Activated T-helper 2 cell treated with anti-CD3 and anti-CD28 coated beads, Interferon-gamma antibody, Interleukin-2, Interleukin-4, amounts not matched to agents 10 μg/mL and 5 μg/mL and 100 μg/mL, durations not matched to agents 14 hours and 24 hours and 36 hours (primary cell): ENCODE results near the gene CALHM6. TPM values are rescaled to one million over a fixed set of nuclear protein-coding genes. Genes with fewer than 3 reads are reported as not detected.
A peak's percentile ranks its signal among the peaks of the same experiment; 100 is the strongest.
"Not testable (repeated sequence)": the region's sequence is repeated elsewhere in the genome, so short reads cannot be mapped to it uniquely, and the experiment has no call there.

Experiments used
- DNase-seq: peaks from one replicate; pipeline ENCODE4 v3.0.0; 2021; ENCODE audit warnings: low spot score
- H3K27ac Mint-ChIP-seq: one replicate; pipeline ENCODE4 v1.8.0; 2021; ENCODE audit warnings: mixed read lengths
- H3K27me3 Mint-ChIP-seq: one replicate; pipeline ENCODE4 v1.8.0; 2021; ENCODE audit warnings: low read depth, mixed read lengths
- H3K36me3 Mint-ChIP-seq: one replicate; pipeline ENCODE4 v1.8.0; 2021; ENCODE audit warnings: low read depth, mixed read lengths
- H3K4me1 Mint-ChIP-seq: one replicate; pipeline ENCODE4 v1.8.0; 2021; ENCODE audit warnings: low read depth, mixed read lengths
- H3K4me3 Mint-ChIP-seq: one replicate; pipeline ENCODE4 v1.8.0; 2021; ENCODE audit warnings: low read depth, mild to moderate bottlenecking, moderate library complexity, mixed read lengths
- H3K9me3 Mint-ChIP-seq: one replicate; pipeline ENCODE4 v1.8.0; 2021; ENCODE audit warnings: mixed read lengths
- intact Hi-C: fragments of 100-400 bp; cut with micrococcal nuclease; formaldehyde crosslinking; loops from one replicate; pipeline ENCODE4 v1.15.1; 2023
- total RNA-seq: library from RNA; stranded (reverse); gene quantifications from 2 replicates; pipeline ENCODE4 v1.2.3, GENCODE V29; 2022

The CALHM6 gene
- total RNA-seq, 1 donor from 2014 or later: 9.7 TPM

DNA sequence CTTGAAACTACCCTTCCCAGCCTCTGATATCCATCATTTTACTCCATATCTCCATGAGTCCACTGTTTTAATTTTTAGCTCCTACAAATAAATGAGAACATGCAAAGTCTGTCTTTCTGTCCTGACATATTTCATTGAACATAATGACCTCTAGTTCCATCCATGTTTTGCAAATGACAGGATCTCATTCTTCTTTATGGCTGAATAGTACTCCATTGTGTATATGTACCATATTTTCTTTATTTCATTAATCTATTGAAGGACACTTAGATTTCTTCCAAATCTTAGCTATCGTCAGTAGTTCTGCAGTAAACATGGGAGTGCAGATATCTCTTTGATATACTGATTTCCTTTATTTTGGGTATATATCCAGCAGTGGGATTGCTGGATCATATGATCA, 34.0 kb downstream of the CALHM6 start:
- H3K9me3 Mint-ChIP-seq, intact Hi-C loops, H3K4me1 Mint-ChIP-seq, DNase-seq, H3K4me3 Mint-ChIP-seq, H3K27ac Mint-ChIP-seq, H3K36me3 Mint-ChIP-seq: not testable (repeated sequence)
- H3K27me3 Mint-ChIP-seq: peaks cover 36% of the 10 kb centered on the region

DNA sequence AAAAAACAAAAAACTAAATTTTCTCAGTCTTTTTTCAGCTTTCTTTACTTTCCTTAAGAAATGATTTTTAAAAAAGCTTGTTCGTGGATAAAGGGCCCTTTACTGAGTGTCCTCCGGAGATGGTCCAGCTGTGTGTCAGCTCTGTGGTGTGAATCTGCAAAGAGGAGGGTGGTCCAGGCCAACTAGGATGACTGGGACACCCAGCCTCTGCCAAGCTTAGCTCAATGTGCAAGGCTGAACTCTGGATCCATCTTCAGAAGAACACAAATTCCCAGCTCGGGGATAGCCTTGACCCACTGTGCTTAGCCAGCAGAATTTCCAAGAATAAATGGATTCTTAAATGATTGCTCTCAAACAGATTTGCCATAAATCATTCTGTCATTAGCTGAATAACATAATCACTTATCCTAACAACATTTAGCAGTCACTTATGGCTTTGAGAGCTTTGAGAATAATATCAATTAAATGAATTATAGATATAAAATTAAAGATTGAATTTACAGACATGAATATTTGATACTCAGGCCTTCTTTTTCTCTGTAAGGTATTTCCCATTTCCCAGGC, 36.0 kb downstream of the CALHM6 start:
- Mint-ChIP-seq H3K27me3 (peaks cover 24% of the 10 kb centered on the region), H3K9me3 (no peaks in the 10 kb centered on the region), H3K4me3 (no peak overlapping the region), H3K4me1 (no peaks in the 10 kb centered on the region), H3K36me3 (no peaks in the 10 kb centered on the region), H3K27ac (no peak overlapping the region)
- no peak for DNase-seq
- intact Hi-C loops: no loop called here

DNA sequence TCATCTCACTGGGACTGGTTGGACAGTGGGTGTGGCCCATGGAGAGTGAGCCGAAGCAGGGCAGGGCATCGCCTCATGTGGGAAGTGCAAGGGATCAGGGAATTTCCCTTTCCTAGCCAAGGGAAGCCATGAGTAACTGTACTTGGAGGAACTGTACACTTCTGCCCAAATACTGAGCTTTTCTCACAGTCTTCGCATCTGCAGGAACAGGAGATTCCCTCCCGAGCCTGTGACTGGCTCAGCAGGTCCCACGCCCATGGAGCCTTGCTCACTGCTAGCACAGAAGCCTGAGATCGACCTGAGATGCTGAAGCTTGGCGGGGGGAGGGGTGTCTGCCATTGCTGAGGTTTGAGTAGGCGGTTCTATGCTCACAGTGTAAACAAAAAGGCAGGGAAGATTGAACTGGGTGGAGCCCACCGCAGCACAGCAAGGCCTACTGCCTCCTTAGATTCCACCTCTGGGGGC, 39.8 kb downstream of the CALHM6 start:
- Mint-ChIP-seq H3K36me3 (no peaks in the 10 kb centered on the region), H3K9me3 (no peaks in the 10 kb centered on the region), H3K27me3 (peaks cover 29% of the 10 kb centered on the region), H3K27ac (no peak overlapping the region), H3K4me3 (no peak overlapping the region), H3K4me1 (no peaks in the 10 kb centered on the region)
- intact Hi-C loops: no loop called here
- DNase-seq: peak; percentile 9

DNA sequence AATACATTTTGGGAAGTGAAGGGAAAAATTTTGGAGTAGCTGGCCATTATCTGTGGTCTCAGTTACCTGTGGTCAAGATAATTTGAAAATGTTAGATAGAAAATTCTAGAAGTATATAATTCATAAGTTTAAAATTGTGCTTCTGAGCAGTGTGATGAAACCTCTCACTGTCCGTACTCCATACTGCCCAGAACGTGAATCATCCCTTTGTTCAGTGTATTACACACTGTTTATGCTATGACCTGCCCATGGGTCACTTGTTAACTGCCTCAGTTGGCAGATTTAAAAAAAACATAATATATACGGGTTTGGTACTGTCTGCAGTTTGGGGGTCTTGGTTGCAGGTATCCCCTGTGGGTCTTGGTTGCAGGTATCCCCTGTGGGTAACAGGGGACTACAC, 46.1 kb downstream of the CALHM6 start:
- no peak for DNase-seq
- Mint-ChIP-seq H3K4me3 (no peak overlapping the region), H3K27me3 (peaks cover 12% of the 10 kb centered on the region), H3K9me3 (peaks cover 7% of the 10 kb centered on the region), H3K36me3 (no peaks in the 10 kb centered on the region), H3K4me1 (no peaks in the 10 kb centered on the region), H3K27ac (no peak overlapping the region)
- intact Hi-C loops: no loop called here

- Mint-ChIP-seq H3K27ac (no peak overlapping the region), H3K27me3 (peaks cover 7% of the 10 kb centered on the region), H3K4me1 (no peaks in the 10 kb centered on the region), H3K36me3 (no peaks in the 10 kb centered on the region), H3K9me3 (peaks cover 7% of the 10 kb centered on the region), H3K4me3 (no peak overlapping the region)
- DNase-seq: no peak
- intact Hi-C loops: no loop called here
Observed at GRCh38 chr6:116508527-116508926, 47.4 kb downstream of the CALHM6 start.

GRCh38 chr6:116511424-116512110, 50.4 kb downstream of the CALHM6 start, which contains the start of gene CALHM5:
CALHM5 (plus strand) TSS chr6:116511639; CDS start chr6:116511697, 58 bp downstream.
- Mint-ChIP-seq H3K4me1 (no peaks in the 10 kb centered on the region), H3K27me3 (peaks cover 9% of the 10 kb centered on the region), H3K36me3 (no peaks in the 10 kb centered on the region), H3K4me3 (no peak within 1 kb of the TSS), H3K27ac (no peak within 1 kb of the TSS), H3K9me3 (peaks cover 7% of the 10 kb centered on the region)
- no peak for DNase-seq
- intact Hi-C loops: no loop called here

DNA sequence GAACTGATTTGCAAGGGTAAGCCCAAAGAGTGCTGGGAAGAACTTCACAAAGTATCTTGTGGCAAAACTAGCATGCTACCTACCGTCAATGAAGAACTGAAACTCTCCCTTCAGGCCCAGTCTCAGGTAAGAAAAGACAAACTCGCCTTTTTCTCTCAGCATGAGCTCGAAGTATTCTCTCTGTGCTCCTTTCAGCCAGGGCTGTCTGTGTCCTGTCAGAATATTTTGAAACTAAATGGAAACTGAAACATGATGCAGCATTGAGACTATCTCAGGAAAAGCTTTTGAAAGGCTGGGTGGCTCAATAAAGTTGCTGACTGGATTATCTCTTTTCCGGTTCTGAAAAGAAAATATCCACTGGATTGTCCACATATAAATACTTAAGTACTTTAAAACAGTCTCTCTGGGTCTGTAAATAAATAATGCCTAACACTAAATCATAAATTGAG, 51.0 kb downstream of the CALHM6 start:
- no peaks in the 10 kb centered on the region for H3K4me1 Mint-ChIP-seq
- H3K27me3 Mint-ChIP-seq: peaks cover 9% of the 10 kb centered on the region
- intact Hi-C loops: no loop called here
- no peak overlapping the region for H3K27ac Mint-ChIP-seq
- H3K9me3 Mint-ChIP-seq: peaks cover 7% of the 10 kb centered on the region
- H3K36me3 Mint-ChIP-seq: no peaks in the 10 kb centered on the region
- no peak overlapping the region for H3K4me3 Mint-ChIP-seq
- no peak for DNase-seq

DNA sequence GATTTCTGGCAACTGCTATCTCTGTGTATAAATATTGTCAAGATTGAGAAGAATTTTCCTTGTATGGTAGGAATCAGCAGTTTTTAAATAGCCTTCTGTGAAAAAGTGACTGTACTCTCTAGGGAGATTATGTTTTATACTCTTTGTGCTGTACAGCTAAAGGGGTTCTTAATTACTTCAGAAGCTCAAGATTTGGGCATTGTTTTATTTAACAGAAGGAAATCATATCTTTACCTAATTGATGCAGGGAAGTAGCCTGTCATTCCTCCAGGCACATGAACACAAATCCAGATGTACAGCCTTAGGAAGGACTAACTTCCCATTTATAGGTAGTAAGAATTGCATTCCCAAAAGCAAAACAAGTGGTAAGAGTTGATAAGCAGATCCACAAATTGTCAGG, 51.6 kb downstream of the CALHM6 start:
- Mint-ChIP-seq H3K27me3 (peaks cover 9% of the 10 kb centered on the region), H3K36me3 (no peaks in the 10 kb centered on the region), H3K4me1 (no peaks in the 10 kb centered on the region), H3K4me3 (no peak overlapping the region), H3K9me3 (peaks cover 7% of the 10 kb centered on the region), H3K27ac (no peak overlapping the region)
- intact Hi-C loops: no loop called here
- no peak for DNase-seq

Other genes with a start within 250 kb of the CALHM6 start
- gene TSPYL4, start 207.3 kb upstream of the CALHM6 start, total RNA-seq: 17.5 and 18.0 TPM in 2 replicates
- 41.1 and 42.3 TPM in 2 replicates for gene TSPYL1, start 181.4 kb upstream of the CALHM6 start, total RNA-seq
- 3.4 and 3.8 TPM in 2 replicates for gene DSE, start 90.4 kb upstream of the CALHM6 start, total RNA-seq
- not detected in 2 replicates for gene CALHM5, start 50.3 kb downstream of the CALHM6 start, total RNA-seq
- not detected in 2 replicates for gene TRAPPC3L, start 84.3 kb downstream of the CALHM6 start, total RNA-seq
- gene CALHM4, start 92.4 kb downstream of the CALHM6 start, total RNA-seq: not detected in 2 replicates
- 40.6 and 42.1 TPM in 2 replicates for gene RWDD1, start 110.1 kb downstream of the CALHM6 start, total RNA-seq
- gene RSPH4A, start 155.1 kb downstream of the CALHM6 start, total RNA-seq: 0.11 and 0.14 TPM in 2 replicates
- 17.2 and 17.9 TPM in 2 replicates for gene ZUP1, start 207.4 kb downstream of the CALHM6 start, total RNA-seq
- gene KPNA5, start 219.8 kb downstream of the CALHM6 start, total RNA-seq: 6.3 and 7.4 TPM in 2 replicates